GM21381 (cell line): Measurements from ENCODE around the gene SH3BGRL2.

ENCODE experiments used
- ATAC-seq: cut with Tn5 transposase; IDR thresholded peaks from one replicate; pipeline ENCODE4 v1.9.1; 2021; ENCODE audit warnings: mild to moderate bottlenecking, moderate library complexity; ENCODE audit not compliant: unreplicated experiment

SH3BGRL2 gene

DNA sequence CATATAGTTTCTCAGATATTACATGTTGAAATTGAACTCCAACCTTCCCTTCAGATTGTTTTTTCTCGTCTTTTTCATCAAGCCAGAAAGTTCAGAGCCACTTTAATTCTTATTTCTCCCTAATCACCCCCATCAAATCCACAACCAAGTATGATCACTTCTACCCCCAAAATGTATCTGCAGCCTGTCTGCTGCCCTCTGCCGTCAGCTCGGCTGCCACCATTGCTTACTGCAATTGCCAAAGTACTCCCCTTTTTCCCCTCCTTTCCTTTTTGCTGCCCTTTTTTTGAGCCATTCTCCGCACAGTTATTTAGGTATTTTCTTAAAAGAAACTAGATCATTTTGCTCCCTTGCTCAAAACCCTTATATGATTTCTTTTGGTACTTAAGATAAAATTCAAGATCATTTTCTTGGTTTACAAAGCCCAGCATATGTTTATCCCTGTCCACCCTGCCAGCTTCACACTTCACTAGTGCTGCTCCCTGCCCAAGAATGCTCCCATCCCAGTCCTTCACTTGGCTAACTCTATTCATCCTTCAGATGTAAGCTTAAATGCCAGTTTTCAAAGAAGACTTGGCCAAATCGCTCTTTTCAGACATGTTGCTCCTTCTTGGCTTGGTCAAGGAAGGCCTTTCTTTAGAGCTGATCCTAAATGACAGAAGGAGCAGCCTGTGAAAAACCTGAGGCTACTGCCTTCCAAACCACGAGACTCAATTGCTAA, 63.7 kb downstream of the SH3BGRL2 start:
- no peak for ATAC-seq

DNA sequence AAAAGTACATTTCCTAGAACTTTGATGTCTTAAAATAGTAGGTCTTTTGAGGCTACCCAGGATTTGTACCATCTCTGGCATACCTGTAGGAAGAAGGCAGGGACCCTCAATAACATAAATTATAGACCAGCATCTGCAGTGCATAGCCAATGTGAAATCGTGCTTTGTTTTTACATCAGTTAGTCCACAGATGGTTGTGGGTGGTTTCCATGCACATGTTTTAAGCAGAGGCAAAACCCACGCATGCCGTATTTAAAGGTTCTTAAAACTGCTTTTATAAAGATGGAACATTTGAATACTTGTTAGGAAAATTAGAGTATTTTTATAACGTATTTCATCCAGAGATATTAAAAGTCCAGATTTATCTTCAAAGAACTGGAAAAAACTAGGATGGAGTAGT, 66.3 kb downstream of the SH3BGRL2 start:
- no peak for ATAC-seq

DNA sequence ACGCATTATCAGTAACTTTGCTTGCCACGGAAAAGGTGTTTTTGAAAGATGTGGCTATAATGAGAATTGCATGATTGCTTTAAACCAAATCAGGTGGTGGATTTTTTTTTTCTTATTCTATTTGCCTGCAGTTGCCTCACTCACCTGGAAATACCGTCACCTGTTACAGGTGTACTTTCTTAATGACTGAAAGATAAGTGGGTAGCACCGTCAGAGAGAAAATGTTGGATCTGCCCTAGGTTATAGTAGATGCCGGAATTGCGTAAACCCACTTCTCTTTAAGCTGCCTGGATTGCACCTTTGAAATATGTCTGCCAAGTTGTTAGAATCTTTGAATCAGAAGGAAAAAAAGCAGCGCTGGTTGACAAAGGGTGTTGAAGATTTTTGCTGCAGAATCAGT, 68.5 kb downstream of the SH3BGRL2 start:
- ATAC-seq = no peak

DNA sequence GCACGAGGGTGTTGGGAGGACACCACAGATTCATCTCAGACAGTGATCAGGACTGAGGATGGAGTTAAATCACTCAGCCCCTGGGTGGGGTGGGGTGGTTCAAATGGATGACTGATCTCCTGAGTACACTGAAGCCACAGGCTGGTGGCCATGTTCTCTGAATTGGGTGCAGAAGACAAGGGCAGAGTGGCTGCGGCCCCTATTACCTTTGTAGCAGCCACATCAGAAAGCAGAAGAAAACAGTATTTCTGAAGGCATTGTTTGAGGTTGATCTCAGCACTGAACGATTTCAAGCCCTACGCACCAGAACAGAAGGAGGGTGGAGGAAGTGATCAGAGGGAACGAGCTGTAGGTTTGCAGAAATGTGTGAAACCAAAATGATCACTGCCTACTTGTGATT, 71.6 kb downstream of the SH3BGRL2 start:
- ATAC-seq = no peak

DNA sequence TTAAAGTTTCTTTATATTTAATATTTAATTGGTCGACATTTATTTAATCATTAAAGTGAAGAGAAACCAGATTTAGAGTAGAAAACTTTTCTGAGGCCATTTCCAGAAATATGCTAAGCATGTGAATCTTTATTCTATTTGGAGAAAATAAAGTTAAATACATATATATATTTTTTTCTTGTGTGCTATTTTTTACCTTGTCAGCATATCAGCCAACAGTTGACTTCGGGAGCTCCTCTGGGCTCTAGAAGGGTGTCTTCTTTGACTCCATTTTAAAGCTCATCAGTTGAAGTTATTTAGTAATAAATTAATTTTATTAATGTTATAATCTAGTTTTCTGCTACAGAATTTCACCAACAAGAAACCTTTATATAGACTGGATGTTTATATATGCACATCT, 73.1 kb downstream of the SH3BGRL2 start:
- no peak for ATAC-seq

DNA sequence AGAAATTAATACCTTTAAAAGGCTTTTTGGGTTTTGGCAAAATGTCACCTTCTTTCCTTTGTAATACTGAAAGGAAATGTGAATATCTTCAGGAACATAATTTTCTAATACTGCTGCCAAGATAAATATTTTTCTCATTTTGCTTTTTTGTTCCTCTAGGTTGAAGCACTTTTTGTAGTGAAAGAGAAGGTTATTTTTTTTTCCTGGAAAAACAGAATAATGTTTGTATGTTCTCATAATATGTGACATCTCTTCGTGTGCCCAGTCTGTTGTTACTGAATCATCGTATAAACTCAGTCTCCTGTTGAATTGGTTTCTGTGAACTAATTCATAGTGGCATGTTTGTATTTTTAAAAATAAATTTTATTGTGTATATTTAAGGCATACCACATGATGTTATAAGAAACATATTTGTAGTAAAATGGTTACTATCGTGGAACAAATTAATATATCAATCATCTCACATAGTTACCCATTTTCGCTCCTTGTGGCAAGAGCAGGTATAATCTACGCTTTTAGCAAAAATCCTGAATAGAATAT, 74.4 kb downstream of the SH3BGRL2 start:
- no peak for ATAC-seq

DNA sequence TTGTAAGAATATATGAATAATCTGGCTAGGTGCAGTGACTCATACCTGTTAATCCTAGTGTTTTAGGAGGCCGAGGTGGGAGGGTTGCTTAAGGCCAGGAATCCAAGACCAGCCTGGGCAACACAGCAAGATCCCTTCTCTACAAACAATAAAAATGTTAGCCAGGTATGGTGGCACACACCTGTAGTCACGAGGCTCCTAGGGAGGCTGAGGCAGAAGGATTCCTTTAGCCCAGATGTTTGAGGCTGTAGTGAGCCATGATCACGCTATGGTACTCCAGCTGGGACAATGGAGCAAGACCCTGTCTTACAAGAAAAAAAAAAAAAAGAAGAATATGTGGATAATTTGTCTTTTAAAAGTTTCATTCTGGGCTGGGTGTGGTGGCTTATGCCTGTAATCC, 75.4 kb downstream of the SH3BGRL2 start:
- no peak for ATAC-seq

DNA sequence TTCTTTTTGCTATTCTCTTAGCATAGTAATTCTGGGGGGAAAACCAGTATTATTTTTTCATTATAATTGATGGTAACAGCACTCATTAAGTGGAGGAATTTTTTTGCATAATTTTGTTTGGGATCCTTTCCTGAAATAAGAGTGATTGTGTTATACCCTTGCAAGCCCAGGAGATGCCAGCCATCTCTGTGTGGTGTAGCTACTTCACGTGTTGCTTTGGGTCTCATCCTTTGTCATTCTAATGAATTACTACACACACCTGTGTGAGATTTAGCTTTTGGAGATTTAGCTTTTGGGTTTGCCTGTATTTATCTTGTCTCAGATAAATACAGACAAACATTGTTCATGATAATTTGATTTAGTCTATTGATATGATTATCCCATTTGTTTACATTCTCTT, 76.5 kb downstream of the SH3BGRL2 start:
- no peak for ATAC-seq

DNA sequence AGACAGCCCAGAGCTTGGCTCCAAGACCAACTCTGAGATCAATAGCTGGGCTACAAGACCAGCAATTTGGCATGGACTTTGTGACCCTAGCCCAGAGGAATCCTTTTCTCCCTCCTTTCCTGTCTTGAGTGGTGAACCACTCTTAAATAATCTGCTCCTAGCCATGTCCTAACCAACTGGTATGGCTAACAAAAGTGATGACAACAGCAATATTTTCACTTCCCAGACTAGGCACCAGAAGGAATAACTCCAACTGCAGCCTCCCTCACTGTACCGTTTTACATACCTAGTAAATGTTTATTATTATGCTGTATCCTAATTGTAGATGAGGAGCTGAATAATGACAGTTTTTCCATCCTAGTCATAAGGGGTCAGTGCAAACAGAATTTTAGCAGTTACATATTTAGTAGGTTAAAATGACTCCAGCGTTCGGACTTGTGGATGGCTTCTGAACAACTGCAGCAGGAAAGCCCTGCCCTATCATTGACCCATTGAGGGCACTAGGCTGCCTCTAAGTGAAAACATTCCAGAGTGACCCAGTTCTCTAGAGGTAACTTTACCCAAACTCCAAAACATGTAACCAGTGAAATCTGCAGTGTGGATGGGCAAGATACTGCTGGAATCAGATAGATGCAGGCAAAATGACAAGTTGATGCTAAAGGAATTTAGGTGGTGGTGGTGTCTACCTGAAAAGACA, 77.1 kb downstream of the SH3BGRL2 start:
- no peak for ATAC-seq

DNA sequence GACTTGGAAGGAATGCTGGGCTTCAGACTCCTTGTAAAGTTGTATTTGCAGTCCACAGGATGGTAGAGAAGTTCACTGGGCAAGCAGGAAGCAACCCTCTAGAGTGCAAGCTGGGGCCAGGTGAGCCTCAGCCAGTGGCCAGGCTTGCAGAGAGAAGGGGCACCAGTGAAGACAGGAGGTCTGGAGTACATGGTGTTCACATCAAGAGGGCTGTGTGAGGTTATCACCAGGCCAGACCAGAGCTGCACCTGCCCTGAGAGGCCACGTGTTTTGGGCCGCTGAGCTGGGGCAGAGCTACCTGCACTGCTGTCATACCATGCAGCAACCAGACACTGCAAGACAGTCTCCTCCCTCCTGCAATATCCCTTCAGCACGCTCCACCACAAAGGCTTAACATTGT, 79.0 kb downstream of the SH3BGRL2 start:
- no peak for ATAC-seq

DNA sequence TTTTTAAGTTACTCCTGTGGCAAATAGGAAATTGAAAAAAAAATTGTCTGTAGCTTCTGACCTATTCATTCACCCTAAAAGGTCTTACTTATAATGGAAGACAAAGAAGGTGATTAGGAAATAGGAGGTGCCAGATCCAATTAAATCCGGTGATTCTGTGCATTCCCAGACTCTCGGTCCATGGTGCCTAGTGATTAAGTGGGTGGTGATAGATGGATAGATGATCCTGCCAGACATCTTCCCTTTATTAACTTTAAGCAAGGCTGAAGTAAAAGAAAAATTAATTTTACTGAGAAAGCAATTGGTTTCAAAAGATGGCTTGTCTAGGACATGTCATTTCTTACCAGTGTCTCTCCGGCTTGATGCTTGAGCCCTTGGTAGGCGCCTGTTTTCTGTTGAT, 80.0 kb downstream of the SH3BGRL2 start:
- no peak for ATAC-seq

DNA sequence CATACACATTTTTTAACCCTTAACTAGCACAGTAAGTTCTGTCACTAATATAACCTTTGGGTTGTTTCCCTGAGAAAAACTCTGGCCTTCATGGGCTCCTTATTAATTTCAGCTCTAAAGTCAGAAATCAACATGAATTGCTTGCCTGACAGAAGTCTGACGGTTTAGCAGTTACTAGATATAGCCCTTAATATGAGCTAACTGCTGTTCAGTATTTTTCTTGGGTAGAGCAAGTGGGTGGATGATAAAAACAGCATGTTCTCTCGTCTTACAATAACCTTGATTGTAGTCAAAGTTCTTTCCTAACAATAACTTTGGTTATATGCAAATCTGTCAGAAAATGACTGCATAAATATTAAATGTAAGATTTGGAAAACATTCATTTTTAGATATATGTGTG, 81.0 kb downstream of the SH3BGRL2 start:
- ATAC-seq = no peak

DNA sequence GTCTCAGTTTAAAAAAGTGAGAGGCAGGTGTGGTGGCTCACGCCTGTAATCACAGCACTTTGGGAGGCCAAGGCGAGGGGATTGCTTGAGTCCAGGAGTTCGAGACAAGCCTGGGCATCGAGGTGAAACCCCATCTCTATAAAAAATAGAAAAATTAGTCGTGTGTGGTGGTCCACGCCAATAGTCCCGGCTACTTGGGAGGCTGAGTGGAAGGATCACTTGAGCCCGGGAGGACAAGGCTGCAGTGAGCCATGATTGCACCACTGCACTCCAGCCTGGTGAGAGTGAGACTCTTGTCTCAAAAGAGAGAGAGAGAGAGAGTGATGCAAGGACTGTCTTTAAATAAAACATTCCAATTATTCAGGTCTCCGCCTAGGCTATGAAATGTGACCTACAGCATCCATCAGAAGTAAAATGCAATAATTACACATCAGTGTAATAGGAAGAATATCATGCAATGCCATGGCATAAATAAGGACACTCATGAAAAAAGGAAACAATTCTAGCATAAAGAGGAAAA, 81.5 kb downstream of the SH3BGRL2 start:
- ATAC-seq = no peak

DNA sequence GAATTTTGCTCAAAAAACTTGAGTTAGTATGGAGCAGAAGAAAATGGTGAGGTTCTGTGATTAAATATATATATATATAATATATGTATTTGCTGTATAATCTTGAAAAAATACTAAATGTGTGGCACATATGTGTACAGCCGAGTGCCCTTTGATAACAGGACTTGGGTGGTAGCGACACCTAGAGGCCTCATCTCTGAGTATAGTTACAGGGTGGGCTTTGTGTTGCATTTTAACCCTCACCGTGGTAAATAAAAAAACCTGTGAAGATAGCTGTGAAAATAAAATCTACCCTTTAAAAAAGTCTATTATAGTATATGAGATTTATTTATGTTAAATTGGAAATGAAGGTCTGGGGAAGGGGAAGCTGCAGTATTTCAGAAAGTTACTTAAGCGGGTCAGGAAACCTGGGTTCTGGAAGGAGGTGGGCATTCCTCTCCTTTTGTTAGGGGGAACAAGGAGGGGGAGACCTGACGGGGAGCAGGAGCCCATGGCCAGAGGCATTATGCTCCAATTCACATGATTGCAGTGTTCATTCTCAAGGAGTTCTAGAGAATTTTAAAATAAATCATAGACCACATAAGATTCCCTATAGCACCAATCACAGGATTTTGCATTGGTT, 82.7 kb downstream of the SH3BGRL2 start:
- ATAC-seq = peak; percentile 59

DNA sequence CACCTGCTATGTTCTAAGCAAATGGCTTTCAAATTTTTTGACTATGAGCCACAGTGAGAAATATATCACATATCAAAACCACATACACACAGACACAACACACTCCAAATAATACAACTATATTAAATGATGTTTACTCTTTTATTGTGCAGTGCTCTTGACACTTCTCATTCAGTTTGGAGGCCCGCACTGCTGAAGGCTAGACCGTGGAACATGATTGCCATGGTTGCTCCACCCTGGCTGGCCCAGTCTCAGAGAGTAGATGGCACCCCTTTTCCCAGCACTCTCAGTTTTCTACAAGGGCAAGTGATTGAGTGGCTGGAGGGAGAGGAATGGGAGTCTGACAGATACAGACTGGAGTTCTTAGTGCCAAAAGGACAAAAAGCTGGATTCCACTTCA, 86.9 kb downstream of the SH3BGRL2 start:
- ATAC-seq = no peak

DNA sequence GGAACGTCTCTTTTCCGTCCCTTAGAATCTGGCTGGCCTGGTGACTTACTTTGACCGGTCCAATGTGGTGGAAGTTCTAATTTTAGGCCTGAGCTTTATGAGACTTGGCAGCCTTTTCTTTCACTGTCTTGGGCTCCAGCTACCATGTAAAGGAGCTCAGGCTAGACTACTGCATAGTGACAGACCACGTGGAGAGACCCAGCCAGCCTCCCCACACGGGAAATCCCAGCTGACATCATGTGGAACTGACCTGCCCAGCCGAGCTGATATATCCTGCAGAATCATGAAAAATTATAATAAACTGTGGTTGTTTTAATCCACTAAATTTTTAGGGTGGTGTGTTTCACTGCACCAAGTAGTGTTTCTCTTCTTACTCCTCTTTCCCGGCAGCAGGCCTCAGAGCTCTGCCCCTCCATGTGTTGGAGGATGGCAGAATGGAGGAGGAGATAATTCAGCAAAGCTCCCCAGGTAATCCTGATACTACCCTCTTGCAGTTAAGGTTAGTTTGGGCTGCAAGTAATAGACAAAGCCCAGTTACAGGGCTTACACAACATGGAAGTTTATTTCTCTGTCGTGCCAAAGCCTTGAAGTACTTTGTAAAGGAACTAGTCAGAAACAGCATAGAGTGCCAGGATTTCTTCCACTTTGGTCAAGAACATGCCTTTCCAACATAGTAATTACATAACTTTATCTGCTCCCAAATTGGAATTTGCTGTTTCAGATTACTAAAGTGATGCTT, 87.5 kb downstream of the SH3BGRL2 start:
- ATAC-seq = no peak

DNA sequence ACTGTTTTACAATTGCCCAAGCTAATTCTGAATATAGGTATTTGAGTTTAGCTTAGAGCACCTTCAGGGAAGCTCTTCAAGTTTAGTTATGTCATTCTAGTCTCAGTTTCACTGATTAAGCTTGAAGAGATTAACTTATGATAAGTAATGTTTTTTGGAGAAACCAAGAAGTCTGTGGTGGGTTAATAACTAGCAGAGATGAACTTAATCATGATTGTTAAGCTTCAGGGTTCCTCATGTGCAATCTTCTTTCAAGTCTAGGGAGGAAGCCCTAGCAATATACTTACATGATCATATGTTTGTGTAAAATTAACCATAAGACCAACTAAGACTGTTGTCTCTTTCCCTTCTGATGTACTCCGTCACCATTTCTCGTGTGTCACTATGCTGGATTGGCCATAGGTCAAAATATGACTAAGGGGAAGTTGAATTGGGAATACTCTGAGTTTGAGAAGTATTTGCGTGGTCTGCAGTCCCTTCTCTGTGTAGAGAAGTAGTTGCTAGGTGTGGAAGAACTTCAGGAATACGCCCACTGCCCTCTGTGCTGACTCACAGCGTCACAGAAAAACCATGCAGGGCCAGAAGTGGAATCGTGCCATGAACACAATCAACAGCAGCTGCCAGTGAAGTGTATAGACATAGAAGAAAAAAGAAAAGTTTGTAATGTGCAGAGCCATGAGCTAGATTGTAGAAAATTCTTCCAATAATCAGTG, 88.3 kb downstream of the SH3BGRL2 start:
- ATAC-seq = no peak

DNA sequence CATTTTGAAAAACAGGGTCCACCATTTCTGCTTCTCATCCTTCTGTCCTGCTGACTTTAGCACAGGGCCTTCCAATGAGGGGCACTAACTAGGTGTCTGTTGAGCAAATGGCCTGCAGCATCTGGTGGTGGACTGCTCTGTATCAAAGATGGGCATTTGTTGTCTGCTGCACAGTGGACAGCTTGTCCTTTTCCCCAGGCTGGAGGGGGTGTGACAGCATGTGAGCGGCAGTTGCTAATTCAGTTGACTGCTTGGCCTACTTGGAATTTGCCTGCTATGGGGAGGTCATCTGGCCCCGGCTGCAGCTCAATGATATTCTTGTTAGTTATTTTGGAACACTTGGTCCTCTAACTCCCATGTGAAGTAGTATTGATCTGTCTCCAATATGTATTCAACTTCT, 93.7 kb downstream of the SH3BGRL2 start:
- ATAC-seq = no peak

DNA sequence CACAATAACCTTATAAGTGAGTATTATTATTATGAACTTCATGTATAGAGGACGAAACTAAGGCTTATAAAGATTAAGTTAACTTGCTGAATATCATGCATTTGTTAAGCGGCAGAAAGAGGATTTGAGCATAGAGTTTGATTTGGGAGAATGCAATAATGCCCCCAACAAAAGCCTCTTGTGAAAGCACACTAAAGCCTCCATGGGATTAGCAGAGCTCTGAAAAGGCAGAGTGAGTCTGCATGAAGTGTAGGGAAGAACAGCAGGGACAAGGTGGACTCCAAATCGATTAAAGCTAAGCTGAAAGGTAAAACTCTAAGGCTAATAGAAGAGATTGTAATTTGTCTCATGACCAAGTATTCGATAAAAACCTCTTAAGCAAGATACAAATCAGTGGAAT, 100.3 kb downstream of the SH3BGRL2 start:
- ATAC-seq = no peak

DNA sequence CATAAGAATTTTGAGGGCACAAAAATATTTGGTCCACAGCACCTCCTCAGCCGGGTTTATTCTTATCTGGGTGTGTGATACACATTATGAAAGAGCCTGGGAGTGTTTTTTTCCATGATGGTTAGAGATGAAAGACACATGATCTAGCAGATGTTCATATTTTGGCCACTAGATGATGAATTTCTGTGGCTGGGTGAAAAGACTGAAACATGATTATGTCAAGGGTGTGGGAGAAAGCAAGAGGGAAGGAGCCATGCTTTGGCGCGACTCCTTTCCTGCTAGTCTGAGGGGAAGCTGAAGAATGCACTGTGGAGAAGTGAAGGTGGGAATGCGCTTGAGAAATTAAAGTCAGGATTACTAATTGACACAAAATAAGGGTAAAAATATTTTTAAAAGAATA, 102.3 kb downstream of the SH3BGRL2 start:
- ATAC-seq = no peak
